ENCODE data around the gene EVI2A.

- TF ChIP-seq, protein P1, sequence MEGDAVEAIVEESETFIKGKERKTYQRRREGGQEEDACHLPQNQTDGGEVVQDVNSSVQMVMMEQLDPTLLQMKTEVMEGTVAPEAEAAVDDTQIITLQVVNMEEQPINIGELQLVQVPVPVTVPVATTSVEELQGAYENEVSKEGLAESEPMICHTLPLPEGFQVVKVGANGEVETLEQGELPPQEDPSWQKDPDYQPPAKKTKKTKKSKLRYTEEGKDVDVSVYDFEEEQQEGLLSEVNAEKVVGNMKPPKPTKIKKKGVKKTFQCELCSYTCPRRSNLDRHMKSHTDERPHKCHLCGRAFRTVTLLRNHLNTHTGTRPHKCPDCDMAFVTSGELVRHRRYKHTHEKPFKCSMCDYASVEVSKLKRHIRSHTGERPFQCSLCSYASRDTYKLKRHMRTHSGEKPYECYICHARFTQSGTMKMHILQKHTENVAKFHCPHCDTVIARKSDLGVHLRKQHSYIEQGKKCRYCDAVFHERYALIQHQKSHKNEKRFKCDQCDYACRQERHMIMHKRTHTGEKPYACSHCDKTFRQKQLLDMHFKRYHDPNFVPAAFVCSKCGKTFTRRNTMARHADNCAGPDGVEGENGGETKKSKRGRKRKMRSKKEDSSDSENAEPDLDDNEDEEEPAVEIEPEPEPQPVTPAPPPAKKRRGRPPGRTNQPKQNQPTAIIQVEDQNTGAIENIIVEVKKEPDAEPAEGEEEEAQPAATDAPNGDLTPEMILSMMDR (IDR thresholded peaks at IDR 0.05; ENCODE audit: insufficient read depth, low read length): no peak
- TF ChIP-seq SPI1 (IDR thresholded peaks at IDR 0.05; ENCODE audit: borderline replicate concordance, low read depth): no peak
Observed at GRCh38 chr17:31269036-31269577, 52.3 kb downstream of the EVI2A start.
